HEK293 (cell line): ENCODE data around the gene FABP7.

Experiments used
- CTCF ChIA-PET: fragments of 350-600 bp; formaldehyde crosslinking; extraction: SDS; loops from one replicate; lab custom pipeline; 2021; ENCODE audit warnings: antibody characterized with exemption; lab: Yijun Ruan, JAX
- POLR2A ChIA-PET: fragments of 300-600 bp; formaldehyde crosslinking; extraction: SDS; loops from one replicate; lab custom pipeline; 2020; ENCODE audit warnings: antibody characterized with exemption, inconsistent platforms; lab: Yijun Ruan, JAX
- H3K27ac ChIP-seq: fragments of 200-500 bp; sonication (Bioruptor generic); 2 replicates; pipeline ENCODE4 v1.5.1; 2014; ENCODE audit warnings: low read depth, low read length, control low read depth, inconsistent platforms; ENCODE audit errors: extremely low read depth
- H3K36me3 ChIP-seq, 2 experiments: fragments of 200-500 bp in 1 of 2; sonication (Bioruptor generic) in 1 of 2; 1 replicate in 1 of 2; 2 replicates in 1 of 2; pipeline ENCODE4 v1.5.1; 2014 to 2017; ENCODE audit warnings: inconsistent platforms in 2 of 2, low read length in 2 of 2; ENCODE audit not compliant: control insufficient read depth in 2 of 2, insufficient read depth in 1 of 2
- H3K4me1 ChIP-seq: fragments of 200-500 bp; sonication (Bioruptor generic); 2 replicates; pipeline ENCODE4 v1.5.1; 2014; ENCODE audit warnings: mild to moderate bottlenecking, low read length, inconsistent platforms; ENCODE audit not compliant: control insufficient read depth, insufficient read depth
- H3K4me3 ChIP-seq: 2 replicates; pipeline ENCODE4 v1.5.1; 2011; ENCODE audit warnings: low read depth, mild to moderate bottlenecking, control low read depth, low read length, moderate library complexity
- H3K9me3 ChIP-seq: fragments of 200-500 bp; sonication (Bioruptor generic); 2 replicates; pipeline ENCODE4 v1.5.1; 2014; ENCODE audit warnings: low read depth, low read length, inconsistent platforms; ENCODE audit not compliant: control insufficient read depth, insufficient read depth
- GLI2 ChIP-seq: fragments of 450-650 bp; formaldehyde crosslinking; IDR thresholded peaks from 2 replicates; pipeline ENCODE4; 2017; ENCODE audit warnings: missing biosample characterization, missing genetic modification characterization, low read depth, borderline replicate concordance
- OSR2 ChIP-seq: fragments of 450-650 bp; formaldehyde crosslinking; IDR thresholded peaks from 2 replicates; pipeline ENCODE4 v1.5.1; 2016; ENCODE audit warnings: missing biosample characterization, missing genetic modification characterization
- WT1 ChIP-seq: fragments of 450-650 bp; formaldehyde crosslinking; IDR thresholded peaks from 2 replicates; pipeline ENCODE4 v1.5.1; 2016; ENCODE audit warnings: missing biosample characterization, missing genetic modification characterization
- ZFHX2 ChIP-seq: fragments of 450-650 bp; formaldehyde crosslinking; conservative IDR thresholded peaks from 2 replicates; pipeline ENCODE4 v1.5.1; 2016; ENCODE audit warnings: missing biosample characterization, missing genetic modification characterization
- ZNF561 ChIP-seq: fragments of 450-650 bp; IDR thresholded peaks from 2 replicates; pipeline ENCODE4 v1.5.1; 2018; ENCODE audit warnings: missing biosample characterization, missing genetic modification characterization, borderline replicate concordance
- ZNF843 ChIP-seq: fragments of 450-650 bp; formaldehyde crosslinking; IDR thresholded peaks from 2 replicates; pipeline ENCODE4 v1.5.1; 2016; ENCODE audit warnings: missing biosample characterization, missing genetic modification characterization
- TF ChIP-seq, protein P1 (sequence below): fragments of 450-650 bp; IDR thresholded peaks from 2 replicates; pipeline ENCODE4 v1.5.1; 2018; ENCODE audit warnings: missing biosample characterization, mild to moderate bottlenecking, missing genetic modification characterization
- TF ChIP-seq, protein P2 (sequence below): fragments of 450-650 bp; formaldehyde crosslinking; IDR thresholded peaks from 2 replicates; pipeline ENCODE4 v1.5.1; 2016; ENCODE audit warnings: missing biosample characterization, missing genetic modification characterization

Gene FABP7

DNA sequence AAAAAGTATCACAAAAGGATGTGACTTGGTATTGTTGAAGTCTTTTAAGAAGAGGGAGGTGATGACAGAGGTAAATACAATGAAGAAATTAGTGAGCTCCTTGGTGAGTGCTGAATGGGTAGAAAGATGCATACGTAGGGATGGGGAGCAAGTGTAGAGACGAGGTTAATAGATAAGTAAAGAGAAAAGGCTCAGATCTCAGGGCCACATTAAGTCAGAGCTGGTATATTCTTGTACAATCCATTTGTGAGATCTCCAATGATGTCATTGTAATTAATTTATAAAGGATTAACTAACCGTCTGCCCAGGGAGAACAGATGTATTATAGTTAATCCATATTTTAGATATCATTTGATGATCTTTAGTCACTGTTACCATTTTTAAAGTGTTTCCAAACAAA, 52.9 kb downstream of the FABP7 start (continued):
- TF ChIP-seq, protein P1, sequence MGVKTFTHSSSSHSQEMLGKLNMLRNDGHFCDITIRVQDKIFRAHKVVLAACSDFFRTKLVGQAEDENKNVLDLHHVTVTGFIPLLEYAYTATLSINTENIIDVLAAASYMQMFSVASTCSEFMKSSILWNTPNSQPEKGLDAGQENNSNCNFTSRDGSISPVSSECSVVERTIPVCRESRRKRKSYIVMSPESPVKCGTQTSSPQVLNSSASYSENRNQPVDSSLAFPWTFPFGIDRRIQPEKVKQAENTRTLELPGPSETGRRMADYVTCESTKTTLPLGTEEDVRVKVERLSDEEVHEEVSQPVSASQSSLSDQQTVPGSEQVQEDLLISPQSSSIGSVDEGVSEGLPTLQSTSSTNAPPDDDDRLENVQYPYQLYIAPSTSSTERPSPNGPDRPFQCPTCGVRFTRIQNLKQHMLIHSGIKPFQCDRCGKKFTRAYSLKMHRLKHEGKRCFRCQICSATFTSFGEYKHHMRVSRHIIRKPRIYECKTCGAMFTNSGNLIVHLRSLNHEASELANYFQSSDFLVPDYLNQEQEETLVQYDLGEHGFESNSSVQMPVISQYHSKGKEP: no peak

- no peak overlapping the region for H3K4me3 ChIP-seq
Measured at GRCh38 chr6:122833021-122833491, 53.5 kb downstream of the FABP7 start.

More at GRCh38 chr6:122833021-122833491, 53.5 kb downstream of the FABP7 start:
- Histone ChIP-seq H3K27ac (no peak overlapping the region), H3K36me3 (no peaks in the 10 kb centered on the region), H3K4me1 (peaks cover 11% of the 10 kb centered on the region), H3K9me3 (no peaks in the 10 kb centered on the region)
- CTCF ChIA-PET: interaction anchor here (1.1 kb wide), 1 partner anchor 103 kb away, joined by 4 read pairs; no protein-coding TSS in a partner anchor
- POLR2A ChIA-PET: no interaction called here
- TF ChIP-seq ZNF843 (tag by site-specific recombination): 0 out of 2 replicates have a peak, but pooled peaks have one; percentile 31
- TF ChIP-seq ZFHX2 (tag by site-specific recombination): peak; percentile 35; the same call in 1 of the 2 replicates
- TF ChIP-seq WT1 (tag by site-specific recombination): peak; percentile 93
- TF ChIP-seq, protein P2, sequence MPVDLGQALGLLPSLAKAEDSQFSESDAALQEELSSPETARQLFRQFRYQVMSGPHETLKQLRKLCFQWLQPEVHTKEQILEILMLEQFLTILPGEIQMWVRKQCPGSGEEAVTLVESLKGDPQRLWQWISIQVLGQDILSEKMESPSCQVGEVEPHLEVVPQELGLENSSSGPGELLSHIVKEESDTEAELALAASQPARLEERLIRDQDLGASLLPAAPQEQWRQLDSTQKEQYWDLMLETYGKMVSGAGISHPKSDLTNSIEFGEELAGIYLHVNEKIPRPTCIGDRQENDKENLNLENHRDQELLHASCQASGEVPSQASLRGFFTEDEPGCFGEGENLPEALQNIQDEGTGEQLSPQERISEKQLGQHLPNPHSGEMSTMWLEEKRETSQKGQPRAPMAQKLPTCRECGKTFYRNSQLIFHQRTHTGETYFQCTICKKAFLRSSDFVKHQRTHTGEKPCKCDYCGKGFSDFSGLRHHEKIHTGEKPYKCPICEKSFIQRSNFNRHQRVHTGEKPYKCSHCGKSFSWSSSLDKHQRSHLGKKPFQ (tag by site-specific recombination): peak; percentile 81
- no peak for TF ChIP-seq GLI2 (tag by site-specific recombination)
- TF ChIP-seq OSR2 (tag by site-specific recombination): peak; percentile 51; the same call in 1 of the 2 replicates
- no peak for TF ChIP-seq ZNF561 (tag by site-specific recombination)
- TF ChIP-seq, protein P1: peak; percentile 43; the same call in 1 of the 2 replicates
